ENCODE measurements around the gene LRRC47.

The LRRC47 gene

GRCh38 chr1:3746830-3747521 lies 49.3 kb downstream of the LRRC47 start:
- DNase-seq (ENCODE audit: low spot score) = peak; percentile 94

DNA sequence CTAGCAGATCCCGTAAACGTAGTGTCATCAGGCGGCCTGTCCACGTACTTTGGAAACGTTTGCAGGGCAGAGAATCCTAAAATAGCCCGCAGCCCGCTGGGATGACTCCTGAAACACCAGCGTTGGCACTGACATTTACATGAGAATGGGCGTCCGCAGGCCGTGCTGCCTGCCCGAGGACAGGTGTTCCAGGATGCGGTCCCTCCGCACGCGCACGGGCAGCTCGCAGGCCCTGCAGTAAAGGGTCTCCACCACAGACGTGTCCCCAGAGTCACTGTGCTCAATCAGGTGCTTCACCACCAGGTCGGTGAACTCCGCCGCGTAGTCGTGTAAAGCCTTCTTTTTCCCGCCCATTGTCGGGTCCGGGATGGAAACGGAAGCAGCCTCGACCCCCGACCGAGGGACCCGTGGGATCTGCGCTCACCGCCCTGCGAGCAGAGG lies 49.9 kb downstream of the LRRC47 start:
- no peak for DNase-seq (ENCODE audit: low spot score)

GRCh38 chr1:3745590-3746381 lies 50.5 kb downstream of the LRRC47 start:
- DNase-seq (ENCODE audit: low spot score) = no peak

DNA sequence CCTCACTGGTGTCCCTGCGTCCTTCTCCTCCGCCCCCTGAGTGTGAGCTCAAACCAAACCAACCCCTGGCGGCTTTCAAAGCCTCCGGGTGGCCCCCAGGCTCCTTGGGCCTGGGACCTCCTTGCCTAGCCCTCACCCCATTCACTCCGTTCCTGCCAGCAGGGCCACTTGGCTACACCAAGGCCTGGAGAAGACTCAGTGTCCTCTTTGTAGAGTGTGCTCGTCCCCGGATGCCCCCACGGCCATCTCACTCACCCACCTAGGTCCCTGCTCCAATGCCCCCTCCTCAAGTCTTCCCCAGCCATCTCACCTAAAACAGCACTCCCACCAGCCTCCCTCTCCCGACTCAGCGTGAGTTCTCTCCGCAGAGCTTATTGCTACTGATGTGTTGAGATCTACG lies 51.2 kb downstream of the LRRC47 start:
- no peak for DNase-seq (ENCODE audit: low spot score)

- no peak for DNase-seq (ENCODE audit: low spot score)
These were observed 51.7 kb downstream of the LRRC47 start for GRCh38 chr1:3744646-3745045.

DNA sequence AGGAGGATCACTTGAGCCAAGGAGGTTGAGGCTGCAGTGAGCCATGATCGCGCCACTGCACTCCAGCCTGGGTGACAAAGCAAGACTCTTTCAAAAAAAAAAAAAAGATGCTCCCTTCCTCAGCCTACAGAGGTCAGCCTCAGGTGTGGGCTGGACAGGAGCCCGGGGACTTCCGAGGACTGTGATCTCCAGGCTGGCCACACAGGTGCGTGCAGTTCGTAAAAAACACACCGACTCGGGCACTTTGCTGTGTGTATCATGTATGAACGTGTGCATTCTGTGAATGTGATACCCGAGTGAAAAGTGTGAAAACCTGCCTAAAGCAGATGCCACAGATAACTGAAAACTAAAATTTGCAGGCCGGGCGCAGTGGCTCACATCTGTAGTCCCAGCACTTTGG lies 52.5 kb downstream of the LRRC47 start:
- DNase-seq (ENCODE audit: low spot score) = no peak

DNA sequence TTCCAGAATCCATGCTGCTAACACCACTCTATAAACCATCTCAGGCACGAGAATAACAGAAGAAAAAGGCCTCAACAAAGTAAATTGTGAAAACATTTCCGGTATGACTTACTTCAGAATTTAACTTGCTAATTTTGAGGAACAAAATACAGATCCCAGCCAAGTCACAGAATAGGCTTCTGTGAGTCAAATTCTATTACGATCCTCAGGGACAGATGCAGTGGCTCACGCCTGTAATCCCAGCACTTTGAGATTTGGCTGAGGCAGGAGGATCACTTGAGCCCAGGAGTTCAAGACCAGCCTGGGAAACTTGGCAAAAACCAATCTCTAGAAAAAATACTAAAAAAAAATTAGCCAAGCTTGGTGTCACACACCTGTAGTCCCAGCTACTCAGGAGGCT lies 52.9 kb downstream of the LRRC47 start:
- no peak for DNase-seq (ENCODE audit: low spot score)

GRCh38 chr1:3742439-3743298 lies 53.6 kb downstream of the LRRC47 start:
- DNase-seq (ENCODE audit: low spot score) = no peak

DNA sequence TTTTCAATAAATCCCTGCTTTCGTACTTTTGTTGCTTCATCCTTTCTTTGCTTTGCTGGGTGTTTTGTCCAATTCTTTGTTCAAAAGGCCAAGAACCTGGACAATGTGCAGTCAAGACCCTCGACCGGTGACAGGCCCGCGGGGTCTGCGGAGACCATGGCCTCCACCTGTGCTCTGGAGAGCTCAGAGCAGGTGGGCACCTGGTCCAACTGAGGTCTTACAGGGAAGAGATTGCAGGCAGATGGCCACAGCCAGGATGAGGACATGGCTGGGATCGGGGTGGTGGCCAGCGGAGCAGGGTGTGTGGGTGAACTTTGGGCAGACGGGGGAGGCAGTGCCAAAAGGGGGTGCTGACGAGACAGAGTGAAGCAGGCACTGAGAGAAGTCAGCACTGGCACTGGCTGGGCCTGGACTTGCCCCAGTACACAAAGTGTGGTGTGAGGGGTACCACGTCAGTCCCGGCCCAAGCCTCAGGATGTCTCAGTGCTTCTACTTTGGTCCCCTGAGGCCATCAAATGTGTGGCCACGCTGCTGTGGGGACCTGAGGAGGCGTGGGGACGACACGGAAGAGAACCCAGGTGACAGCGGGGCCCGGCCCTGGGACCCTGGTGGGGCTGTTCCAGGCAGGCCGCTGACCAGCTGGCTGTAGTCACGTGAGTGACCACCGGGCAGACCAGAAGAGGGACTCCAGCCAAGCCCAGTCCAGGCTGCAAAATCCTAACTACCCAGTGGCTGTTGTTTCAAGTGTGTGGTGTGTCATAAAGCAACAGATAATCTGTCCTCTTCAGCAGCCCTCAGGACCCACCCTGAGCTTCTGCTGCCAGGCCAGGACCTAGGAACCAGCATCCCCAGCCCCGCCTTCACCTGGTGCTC lies 54.5 kb downstream of the LRRC47 start:
- DNase-seq (ENCODE audit: low spot score) = no peak

- DNase-seq (ENCODE audit: low spot score) = no peak
These were observed 55.5 kb downstream of the LRRC47 start for GRCh38 chr1:3740752-3741151.

DNA sequence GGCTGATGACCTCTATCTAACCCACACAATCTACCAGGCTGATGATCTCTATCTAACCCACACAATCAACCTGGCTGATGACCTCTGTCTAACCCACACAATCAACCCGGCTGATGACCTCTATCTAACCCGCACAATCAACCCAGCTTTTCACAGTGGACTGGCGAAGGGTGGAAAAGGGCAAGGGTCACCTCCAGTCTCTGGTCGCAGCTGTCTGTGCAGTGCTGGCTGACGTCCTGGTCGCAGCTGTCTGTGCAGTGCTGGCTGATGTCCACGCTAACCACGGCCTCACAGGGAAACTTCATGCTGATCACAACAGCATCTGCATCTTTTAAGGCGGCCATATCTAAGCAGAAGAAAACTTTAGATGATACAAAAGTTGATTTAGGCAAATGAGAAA lies 56.3 kb downstream of the LRRC47 start:
- no peak for DNase-seq (ENCODE audit: low spot score)

- DNase-seq (ENCODE audit: low spot score) = no peak
These were observed 57.4 kb downstream of the LRRC47 start for GRCh38 chr1:3738943-3739342.

GRCh38 chr1:3736708-3737107 lies 59.6 kb downstream of the LRRC47 start:
- DNase-seq (ENCODE audit: low spot score) = no peak

DNA sequence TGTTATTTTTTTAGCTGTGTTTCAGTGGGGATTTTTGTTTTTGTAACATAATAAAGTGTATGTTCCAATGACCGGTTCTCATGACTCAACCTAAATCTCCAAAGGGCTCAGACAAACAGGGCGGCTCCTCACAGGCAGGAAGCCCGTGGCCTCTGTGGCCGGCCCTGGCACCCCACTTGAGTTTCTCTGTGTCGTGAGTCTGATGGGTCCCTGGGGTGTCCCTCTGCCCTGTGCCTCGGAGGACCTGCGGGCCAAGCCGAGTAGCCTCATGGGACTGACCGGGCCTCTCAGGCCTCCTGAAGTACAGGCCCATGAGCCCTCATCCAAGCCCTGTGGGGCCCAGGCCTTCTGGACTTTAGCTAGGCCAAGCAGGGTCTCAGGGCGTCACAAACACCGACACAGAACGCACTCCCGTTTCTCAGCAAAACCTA lies 60.2 kb downstream of the LRRC47 start:
- no peak for DNase-seq (ENCODE audit: low spot score)

DNA sequence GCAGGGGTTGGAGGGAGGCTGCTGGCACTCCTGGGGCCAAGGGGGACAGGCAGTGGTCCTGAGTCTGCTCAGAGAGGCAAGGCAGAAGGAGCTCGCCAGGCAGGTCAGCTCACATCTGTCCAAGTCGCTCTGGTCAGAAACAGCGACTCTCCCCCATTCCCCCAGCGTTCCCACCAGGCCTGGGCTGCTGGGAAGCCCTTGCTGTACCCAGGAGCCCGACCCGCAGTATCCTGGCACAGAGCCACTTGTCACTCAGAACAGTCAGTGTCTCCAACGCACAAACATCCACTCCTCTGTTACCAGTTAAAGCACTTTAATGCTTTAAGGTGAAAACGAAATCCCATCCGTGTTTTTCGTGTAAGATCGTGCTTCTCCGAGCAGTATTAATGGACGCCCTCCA lies 60.6 kb downstream of the LRRC47 start:
- no peak for DNase-seq (ENCODE audit: low spot score)

DNA sequence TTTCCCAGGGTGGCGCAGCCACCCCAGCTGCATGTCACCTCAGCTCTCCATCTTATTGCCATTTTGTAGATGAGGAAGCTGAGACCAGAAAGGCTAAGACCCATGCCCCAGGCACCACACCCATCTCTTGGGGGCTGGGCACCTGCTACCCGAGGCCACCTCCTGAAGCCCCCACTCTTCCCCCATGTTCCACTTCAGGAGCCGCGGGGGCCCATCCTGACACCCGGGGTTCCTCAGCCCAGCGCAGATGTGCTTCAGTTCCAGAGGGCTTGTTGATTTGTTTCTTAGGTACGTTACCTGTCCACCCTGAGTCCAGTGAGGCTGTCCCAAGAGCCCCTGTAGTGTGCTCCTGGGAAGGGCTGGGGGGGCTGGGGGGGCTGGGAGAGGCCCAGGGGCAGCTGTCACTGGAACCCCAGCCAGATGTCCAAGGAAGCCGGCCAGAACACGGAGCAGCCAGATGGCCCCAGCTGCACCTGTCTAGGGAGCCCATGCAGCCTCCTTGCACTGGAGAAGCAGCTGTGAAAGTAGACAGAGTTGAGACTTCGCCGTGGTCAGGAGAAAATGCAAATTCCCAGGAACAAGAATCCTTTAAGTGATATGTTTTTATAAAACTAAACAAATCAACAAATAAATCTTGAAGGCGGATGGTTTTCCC lies 61.1 kb downstream of the LRRC47 start:
- DNase-seq (ENCODE audit: low spot score) = no peak

DNA sequence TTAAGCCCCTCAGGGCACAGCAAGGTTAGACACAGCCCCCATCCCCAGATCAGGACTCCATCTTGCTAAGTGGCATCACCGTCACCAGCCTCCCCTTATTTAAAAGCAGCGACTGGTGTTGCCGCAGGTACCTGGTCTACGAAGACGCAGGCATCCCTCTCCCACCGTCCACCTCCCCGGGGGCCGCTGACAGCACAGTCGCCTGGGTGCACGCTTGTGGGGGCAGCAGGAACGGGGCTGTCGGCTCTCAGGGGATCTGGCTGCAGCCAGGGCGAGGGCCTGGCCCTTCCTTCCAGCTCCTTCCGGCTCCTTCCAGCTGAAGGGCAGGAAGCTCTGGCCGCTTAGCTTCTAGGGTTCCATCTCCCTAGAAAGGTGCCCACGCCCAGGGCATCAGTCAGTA lies 61.7 kb downstream of the LRRC47 start:
- DNase-seq (ENCODE audit: low spot score) = no peak

GRCh38 chr1:3733883-3734589 lies 62.3 kb downstream of the LRRC47 start:
- DNase-seq (ENCODE audit: low spot score) = no peak

- no peak for DNase-seq (ENCODE audit: low spot score)
These were observed 63.0 kb downstream of the LRRC47 start for GRCh38 chr1:3733094-3733882.
